ENCODE data around the gene EXTL1. TPM values are rescaled to one million over a fixed set of nuclear protein-coding genes. Genes with fewer than 3 reads are reported as not detected.

Gene EXTL1
- total RNA-seq, 1 donor from 2014 or later: 0.95 TPM

GRCh38 chr1:26055041-26055440, 33.5 kb downstream of the EXTL1 start:
- TF ChIP-seq EZH2 (IDR thresholded peaks at IDR 0.05) (no peak), EZH2phosphoT487 (IDR thresholded peaks at IDR 0.05) (no peak), CTCF (IDR thresholded peaks at IDR 0.05) (no peak)
- Histone ChIP-seq H2AFZ (replicated peaks) (no peak overlapping the region), H3K27ac (no peak overlapping the region), H3K4me3 (no peak overlapping the region), H3K79me2 (ENCODE audit: low read depth) (no peaks in the 10 kb centered on the region), H3K4me2 (no peak overlapping the region), H3K9me3 (ENCODE audit: low read depth) (no peaks in the 10 kb centered on the region), H4K20me1 (ENCODE audit: low read depth) (no peaks in the 10 kb centered on the region), H3K36me3 (no peaks in the 10 kb centered on the region), H3K9ac (no peak overlapping the region), H3K27me3 (peaks cover 43% of the 10 kb centered on the region), H3F3A (ENCODE audit: low read depth) (no peaks in the 10 kb centered on the region), H3K4me1 (peaks cover 9% of the 10 kb centered on the region)
- no peak for DNase-seq (ENCODE audit: low spot score)
- no peaks in the 10 kb centered on the region for H3K9me3 Mint-ChIP-seq
- no peaks in the 10 kb centered on the region for H3K36me3 Mint-ChIP-seq
- no peak overlapping the region for H3K27ac Mint-ChIP-seq
- H3K4me3 Mint-ChIP-seq: no peak overlapping the region
- peaks cover 5% of the 10 kb centered on the region for H3K4me1 Mint-ChIP-seq
- H3K27me3 Mint-ChIP-seq (ENCODE audit: insufficient read depth, low read depth): peaks cover 13% of the 10 kb centered on the region

GRCh38 chr1:26057189-26057588, 35.6 kb downstream of the EXTL1 start:
- no peaks in the 10 kb centered on the region for H3K36me3 Mint-ChIP-seq
- Histone ChIP-seq H2AFZ (replicated peaks) (no peak overlapping the region), H3K27me3 (peaks cover 21% of the 10 kb centered on the region), H3K79me2 (ENCODE audit: low read depth) (no peaks in the 10 kb centered on the region), H3K9ac (no peak overlapping the region), H3K27ac (no peak overlapping the region), H3K4me1 (peaks cover 12% of the 10 kb centered on the region), H3K36me3 (no peaks in the 10 kb centered on the region), H4K20me1 (ENCODE audit: low read depth) (no peaks in the 10 kb centered on the region), H3K9me3 (ENCODE audit: low read depth) (no peaks in the 10 kb centered on the region), H3K4me2 (no peak overlapping the region), H3K4me3 (no peak overlapping the region), H3F3A (ENCODE audit: low read depth) (no peaks in the 10 kb centered on the region)
- H3K4me1 Mint-ChIP-seq: peaks cover 5% of the 10 kb centered on the region
- no peak for TF ChIP-seq EZH2 (IDR thresholded peaks at IDR 0.05)
- no peak for TF ChIP-seq CTCF (IDR thresholded peaks at IDR 0.05)
- no peak for TF ChIP-seq EZH2phosphoT487 (IDR thresholded peaks at IDR 0.05)
- no peak overlapping the region for H3K27ac Mint-ChIP-seq
- H3K27me3 Mint-ChIP-seq (ENCODE audit: insufficient read depth, low read depth): peaks cover 6% of the 10 kb centered on the region
- no peak for DNase-seq (ENCODE audit: low spot score)
- H3K4me3 Mint-ChIP-seq: no peak overlapping the region
- no peaks in the 10 kb centered on the region for H3K9me3 Mint-ChIP-seq

GRCh38 chr1:26058052-26058595, 36.5 kb downstream of the EXTL1 start:
- Mint-ChIP-seq H3K9me3 (no peaks in the 10 kb centered on the region), H3K4me1 (peaks cover 5% of the 10 kb centered on the region), H3K4me3 (no peak overlapping the region), H3K27ac (no peak overlapping the region), H3K27me3 (ENCODE audit: insufficient read depth, low read depth) (peaks cover 6% of the 10 kb centered on the region), H3K36me3 (no peaks in the 10 kb centered on the region)
- H2AFZ ChIP-seq (replicated peaks): no peak overlapping the region
- H3K4me2 ChIP-seq: no peak overlapping the region
- no peaks in the 10 kb centered on the region for H4K20me1 ChIP-seq (ENCODE audit: low read depth)
- no peak overlapping the region for H3K27ac ChIP-seq
- H3F3A ChIP-seq (ENCODE audit: low read depth): no peaks in the 10 kb centered on the region
- H3K4me3 ChIP-seq: no peak overlapping the region
- H3K79me2 ChIP-seq (ENCODE audit: low read depth): no peaks in the 10 kb centered on the region
- TF ChIP-seq CTCF (IDR thresholded peaks at IDR 0.05) (no peak), EZH2phosphoT487 (IDR thresholded peaks at IDR 0.05) (no peak), EZH2 (IDR thresholded peaks at IDR 0.05) (no peak)
- no peaks in the 10 kb centered on the region for H3K9me3 ChIP-seq (ENCODE audit: low read depth)
- H3K4me1 ChIP-seq: peaks cover 12% of the 10 kb centered on the region
- H3K9ac ChIP-seq: no peak overlapping the region
- DNase-seq (ENCODE audit: low spot score): no peak
- no peaks in the 10 kb centered on the region for H3K36me3 ChIP-seq
- peaks cover 21% of the 10 kb centered on the region for H3K27me3 ChIP-seq
